Measurements from ENCODE around the gene PTPA.
"Not testable (repeated sequence)": the region's sequence is repeated elsewhere in the genome, so short reads cannot be mapped to it uniquely, and the experiment has no call there.

PTPA gene

DNA sequence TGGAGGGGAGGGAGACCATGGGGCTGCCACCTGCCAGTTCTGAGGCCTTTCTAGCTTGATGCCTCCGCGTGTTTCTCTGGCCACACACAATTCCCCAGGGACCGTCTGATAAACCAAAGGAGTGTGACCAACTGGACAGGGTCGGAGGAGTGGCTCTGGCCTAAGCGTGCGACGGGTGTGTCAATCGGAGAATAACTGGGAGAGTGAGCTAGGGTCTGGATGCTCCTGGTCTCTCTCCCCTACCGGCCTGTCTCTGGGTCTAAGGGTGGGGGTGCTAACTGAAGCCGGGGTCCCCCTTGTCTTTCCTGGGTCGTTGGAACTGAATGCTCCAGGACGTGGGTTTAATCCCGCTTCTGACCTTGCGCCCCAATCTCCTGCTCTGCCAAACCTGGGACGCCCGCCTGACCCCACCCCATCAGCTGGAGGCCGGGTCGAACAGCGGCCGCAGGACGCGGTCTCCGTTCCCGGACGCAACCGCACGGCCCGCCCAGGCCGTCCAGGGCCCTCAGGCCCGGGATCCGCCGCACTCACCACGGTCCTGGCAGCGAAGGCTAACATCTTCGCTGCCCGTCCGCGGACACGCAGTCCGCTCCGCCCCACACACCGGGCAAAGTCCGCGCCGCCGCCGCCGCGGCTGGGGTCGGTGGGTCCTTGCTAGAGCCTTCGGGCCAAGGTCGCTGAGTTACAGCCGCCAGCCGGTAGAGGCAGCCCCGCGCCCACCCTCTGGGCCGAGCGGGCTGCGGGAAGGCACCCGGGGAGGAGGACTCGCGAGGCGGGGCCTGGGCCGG is 1.1 kb upstream of the PTPA start:
- DNase-seq: peak; percentile 19

DNA sequence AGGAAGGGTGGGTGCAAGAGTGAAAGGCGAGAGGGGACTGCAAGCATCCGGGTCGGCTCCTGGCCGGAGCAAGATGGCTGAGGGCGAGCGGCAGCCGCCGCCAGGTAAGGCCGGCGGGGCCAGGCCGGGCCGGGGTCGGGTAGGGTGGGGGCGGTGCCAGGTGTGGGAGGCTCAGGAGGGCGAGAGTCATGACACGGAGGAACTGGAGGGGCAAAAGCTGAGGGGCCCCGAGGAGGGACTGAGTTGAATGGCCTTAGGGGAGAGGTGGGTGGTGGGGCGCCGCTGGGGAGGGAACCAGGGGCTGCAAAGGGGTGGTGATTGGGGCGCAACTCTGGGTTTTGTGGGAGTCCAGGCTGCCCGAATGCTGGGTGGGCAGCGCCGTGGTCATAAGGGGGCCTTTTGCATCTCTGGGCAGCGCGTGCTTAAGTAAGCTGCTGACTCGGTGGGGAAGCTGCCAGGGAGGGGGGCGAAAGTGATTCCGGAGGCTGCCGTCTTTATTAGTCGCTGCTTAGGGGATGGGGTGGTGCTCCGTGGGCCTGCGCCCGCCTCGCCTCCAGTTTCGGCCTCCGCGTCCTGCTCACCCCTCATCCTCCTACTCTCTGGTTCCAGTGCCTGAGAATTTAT is 425 bp downstream of the PTPA start:
- peak; percentile 13 for DNase-seq

DNA sequence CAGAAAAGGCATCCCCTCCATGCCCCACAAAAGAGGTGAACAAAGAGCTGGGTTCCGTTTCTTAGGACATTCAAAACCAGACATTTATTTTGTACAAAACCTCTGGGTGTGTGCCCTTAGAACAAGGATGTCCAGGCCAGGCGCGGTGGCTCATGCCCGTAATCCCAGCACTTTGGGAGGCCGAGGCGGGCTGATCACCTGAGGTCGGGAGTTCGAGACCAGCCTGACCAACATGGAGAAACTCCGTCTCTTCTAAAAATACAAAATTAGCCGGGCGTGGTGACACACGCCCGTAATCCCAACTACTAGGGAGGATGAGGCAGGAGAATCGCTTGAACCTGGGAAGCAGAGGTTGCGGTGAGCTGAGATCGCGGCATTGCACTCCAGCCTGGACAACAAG is 1.3 kb downstream of the PTPA start:
- not testable (repeated sequence) for DNase-seq

DNA sequence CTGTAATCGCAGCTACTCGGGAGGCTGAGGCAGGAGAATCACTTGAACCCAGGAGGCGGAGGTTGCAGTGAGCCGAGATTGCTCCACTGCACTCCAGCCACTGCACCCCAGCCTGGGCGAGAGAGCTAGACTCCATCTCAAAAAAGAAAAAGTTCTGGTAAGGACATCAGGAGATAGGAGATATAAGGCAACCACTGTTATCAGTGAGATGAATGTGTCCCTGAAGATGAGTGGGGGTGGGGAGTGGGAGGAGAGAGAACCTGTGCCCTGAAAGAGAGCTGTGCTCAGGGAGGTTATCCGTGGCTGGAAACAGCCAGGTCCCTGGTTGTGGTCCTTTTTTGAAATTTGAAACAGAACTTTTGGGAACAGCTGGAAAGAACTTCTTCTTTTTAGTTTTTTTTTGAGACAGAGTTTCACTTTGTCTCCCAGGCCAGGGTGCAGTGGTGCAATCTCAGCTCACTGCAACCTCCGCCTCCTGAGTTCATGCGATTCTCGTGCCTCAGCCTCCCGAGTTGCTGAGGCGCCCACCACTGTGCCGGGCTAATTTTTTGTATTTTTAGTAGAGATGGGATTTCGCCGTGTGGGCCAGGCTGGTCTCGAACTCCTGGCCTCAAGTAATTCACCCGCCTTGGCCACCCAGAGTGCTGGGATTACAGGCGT is 2.6 kb downstream of the PTPA start:
- no peak for DNase-seq

DNA sequence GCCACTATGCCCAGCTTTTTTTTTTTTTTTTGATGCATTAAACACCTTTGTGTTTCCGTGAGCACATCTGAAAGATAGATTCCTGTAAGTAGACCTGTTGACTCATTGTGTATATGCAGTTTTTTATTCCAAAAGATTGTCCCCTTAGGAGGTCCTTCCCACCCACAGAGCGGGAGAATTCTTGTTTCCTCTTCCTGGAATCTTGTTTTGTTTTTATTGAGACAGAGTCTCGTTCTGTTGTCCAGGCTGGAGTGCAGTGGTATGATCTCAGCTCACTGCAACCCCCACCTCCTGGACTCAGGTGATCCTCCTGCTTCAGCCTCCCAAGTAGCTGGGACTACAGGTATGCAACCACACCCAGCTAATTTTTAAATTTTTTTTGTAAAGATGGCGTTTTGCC is 7.6 kb downstream of the PTPA start:
- DNase-seq: no peak

DNA sequence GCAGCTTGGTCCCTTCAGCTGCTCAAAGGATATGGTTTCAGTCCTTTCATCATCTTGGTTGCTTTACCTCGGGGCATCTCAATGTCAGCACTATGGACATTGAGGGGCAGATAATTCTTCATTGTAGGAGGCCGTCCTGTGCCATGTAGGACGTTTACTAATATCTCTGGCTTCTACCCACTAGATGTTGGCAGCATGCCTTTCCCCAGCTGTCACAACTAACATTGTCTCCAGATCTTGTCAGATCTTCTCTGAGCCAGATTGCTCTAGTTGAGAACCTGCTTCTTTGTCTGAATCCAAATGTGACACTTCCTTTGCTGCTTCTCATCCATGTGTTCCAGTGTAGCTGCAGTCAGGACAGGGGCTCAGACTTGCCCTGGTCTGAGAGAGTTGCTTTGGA is 10.3 kb downstream of the PTPA start:
- no peak for DNase-seq

DNA sequence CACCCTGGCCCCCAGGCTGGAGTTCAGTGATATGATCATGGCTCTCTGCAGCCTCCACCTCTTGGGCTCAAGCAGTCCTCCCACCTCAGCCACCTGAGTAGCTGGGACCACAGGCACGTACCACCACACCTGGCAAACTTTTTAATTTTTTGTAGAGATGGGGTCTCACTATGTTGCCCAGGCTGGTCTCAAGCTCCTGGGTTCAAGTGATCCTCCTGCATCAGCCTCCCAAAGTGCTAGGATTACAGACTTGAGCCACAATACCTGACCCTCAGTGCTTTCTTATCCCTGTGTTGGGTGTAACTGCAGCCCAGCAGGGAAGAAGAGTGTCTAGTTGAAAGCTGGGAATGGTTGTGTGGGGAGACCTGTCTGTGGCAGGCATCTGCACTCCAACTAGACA is 10.9 kb downstream of the PTPA start:
- no peak for DNase-seq

DNA sequence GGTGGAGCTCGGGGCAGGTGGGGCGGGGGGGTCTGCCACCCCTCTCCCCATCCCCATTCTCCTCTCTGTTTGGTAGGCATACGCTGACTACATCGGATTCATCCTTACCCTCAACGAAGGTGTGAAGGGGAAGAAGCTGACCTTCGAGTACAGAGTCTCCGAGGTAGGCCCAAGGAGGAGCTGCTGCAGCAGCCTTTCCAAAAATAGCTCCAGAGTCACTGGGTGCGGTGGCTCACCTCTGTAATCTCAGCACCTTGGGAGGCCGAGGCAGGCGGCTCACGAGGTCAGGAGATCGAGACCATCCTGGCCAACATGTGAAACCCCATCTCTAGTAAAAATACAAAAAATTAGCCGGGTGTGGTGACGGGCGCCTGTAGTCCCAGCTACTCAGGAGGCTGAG is 11.8 kb downstream of the PTPA start:
- DNase-seq: not testable (repeated sequence)

DNA sequence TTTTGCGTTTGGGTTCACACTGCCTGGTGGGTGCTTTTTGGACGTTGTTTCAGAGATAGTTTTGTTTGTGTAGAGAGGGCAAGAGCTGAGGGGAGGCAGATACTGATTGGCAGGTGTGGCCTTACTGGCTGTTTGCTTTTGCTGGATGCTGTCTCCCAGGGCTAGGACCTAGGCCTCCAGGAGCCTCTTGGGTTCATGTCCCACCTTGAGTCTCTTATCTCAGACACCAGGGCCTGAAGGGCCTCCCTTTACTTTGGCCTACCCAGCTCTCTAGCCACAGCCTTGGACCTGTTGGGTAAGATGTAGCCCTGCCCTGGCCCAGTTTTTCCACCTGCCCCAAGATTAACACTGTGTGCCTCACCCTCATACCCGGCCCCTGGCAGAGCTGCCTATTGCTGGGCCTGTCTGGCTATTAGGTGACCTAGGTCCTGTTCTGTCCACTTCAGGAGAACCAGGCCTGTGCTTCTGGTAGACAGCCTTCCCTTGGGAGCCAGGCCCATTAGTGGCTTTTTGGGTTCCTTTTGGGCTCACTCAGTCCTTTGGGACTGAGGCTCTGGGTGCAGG is 13.4 kb downstream of the PTPA start:
- DNase-seq: no peak

DNA sequence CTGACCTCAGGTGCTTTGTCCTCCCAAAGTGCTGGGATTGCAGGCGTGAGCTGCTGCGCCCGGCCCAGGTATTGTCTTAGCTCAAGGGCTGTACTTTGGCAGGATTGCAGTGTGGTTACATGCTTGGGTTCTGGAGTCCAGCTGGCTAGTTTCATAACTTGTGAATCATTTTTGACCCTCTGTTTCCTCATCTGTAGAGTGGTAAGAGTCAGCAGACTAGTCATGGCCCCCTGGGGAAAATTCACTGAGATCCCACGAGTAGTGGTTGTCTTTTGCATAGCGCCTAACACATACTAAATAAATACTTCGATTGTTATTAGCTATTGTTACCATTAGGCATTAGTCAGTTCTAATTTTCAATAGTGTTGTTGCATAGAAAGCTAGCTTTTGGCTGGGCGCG is 14.3 kb downstream of the PTPA start:
- peak; percentile 93 for DNase-seq

DNA sequence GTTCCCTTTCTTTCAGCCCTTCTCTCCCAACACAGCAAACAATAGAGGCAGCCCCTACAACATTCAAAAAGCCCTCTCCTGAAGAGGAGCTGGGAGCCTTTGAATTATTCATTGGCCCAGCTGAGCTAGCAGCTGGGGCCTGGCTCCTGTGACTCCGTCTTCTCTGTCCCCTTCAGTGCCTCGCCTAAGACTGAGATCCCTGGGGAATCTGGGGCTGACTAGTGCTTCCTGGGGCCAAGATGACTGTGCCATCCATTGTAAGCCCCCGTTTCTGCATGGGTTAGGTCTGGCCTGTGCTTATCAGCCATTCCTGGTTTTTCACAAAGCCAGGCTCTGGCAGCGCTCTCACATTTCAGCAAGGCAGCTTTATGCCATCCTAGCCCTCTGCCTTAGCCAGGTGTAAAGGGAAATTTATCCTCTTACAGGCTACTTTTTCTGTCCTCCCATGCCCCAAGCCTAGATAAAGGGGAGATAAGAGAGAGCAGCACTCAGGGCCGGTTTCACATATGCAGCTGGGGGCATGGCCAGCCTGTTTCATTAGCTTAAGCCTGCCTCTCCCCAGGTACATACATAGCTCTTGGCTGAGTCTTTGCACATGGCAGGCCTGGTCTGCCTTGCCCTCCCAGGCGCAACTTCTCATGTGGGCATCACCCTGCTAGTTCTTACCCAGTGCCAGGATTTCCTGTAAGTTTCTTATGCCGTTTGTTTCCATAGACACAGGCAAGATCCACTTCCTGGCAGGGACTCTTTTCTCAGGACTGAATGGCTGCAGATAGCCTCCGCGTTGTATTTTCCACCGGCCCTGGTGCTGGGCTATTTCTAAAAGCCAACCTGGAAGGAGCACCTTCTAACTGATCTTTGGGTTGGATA is 15.8 kb downstream of the PTPA start:
- no peak for DNase-seq

DNA sequence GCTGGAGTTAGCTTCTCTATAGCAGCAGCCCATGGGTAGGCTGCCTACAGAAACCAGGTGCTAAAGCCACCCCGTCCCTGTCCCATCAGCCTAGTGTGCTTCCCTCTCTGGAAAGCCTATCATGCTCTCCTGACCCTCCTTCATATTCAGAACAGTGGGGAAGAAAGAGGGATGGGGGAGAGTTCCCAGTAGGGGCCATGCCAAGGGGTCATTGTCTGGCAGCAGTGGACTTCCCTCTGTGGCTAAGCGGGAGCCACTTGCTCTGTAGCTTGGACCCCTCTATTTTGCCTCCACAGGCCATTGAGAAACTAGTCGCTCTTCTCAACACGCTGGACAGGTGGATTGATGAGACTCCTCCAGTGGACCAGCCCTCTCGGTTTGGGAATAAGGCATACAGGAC is 17.5 kb downstream of the PTPA start:
- no peak for DNase-seq

DNA sequence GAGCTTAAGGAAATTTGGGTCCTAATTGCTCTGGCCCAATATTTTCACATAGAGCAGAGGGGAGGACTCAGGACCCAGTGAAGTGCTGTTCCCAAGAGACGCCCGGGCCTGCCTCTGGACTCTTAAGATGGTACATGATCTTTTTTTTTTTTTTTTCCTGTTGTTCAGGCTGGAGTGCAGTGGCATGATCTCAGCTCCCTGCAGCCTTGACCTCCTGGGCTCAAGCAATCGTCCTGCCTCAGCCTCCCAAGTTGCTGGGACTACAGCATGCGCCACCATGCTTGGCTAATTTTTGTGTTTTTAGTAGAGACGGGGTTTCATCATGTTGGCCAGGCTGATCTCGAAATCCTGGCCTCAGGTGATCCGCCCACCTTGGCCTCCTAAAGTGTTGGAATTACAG is 19.1 kb downstream of the PTPA start:
- DNase-seq: not testable (repeated sequence)

DNA sequence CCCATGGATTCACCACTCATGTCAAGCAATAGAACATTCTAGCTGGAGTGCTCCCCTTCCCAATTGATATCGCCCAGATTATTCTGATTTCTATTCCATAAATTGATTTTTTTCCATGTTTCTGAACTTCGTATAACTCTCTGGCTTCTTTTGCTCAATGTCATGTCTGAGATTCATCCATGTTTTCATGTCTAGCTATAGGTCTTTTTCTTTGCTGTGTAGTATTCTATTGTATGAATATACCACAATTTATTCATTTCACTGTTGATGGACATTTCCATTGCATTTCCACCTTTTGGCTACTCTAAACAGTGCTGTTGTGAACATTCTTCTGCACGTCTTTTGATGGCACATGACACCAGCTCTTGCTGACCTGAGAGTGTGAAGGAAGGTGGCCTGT is 19.6 kb downstream of the PTPA start:
- DNase-seq: no peak

DNA sequence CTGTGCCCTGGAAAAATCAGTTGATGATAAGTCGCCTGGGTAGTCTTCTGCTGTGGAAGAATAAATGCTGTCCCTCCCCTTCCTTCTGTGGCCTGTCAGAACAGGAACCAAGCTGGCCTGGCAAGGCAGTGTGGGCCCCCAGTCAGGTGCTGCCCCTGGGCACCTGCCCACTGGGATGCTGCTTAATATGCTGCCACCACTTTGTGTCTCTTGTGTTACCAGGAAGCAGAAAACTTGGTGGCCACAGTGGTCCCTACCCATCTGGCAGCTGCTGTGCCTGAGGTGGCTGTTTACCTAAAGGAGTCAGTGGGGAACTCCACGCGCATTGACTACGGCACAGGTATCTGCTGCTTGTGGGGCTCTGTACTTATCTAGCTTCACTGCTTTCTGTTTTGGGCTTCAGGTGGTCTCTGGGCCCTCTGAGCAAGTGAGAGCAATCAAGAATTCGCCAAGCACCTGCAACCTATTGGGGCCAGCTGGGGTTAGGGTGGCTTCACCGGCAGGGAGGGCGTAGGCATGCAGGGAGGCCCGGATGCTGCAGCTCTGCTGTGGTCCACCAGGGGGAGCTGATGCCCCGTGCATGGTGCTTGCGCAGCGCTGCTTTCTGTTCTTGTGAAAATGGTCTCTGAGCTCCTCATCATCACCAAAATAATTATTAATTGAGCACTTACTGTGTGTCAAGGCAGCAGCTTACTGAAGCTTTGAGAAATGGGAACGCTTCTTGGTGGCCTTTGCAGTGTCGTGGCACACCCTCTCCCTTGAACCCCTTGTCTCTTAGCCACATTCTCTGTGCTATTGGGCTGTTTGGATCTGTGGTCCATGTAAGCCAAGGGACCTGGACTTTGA is 20.3 kb downstream of the PTPA start:
- DNase-seq: peak; percentile 54

DNA sequence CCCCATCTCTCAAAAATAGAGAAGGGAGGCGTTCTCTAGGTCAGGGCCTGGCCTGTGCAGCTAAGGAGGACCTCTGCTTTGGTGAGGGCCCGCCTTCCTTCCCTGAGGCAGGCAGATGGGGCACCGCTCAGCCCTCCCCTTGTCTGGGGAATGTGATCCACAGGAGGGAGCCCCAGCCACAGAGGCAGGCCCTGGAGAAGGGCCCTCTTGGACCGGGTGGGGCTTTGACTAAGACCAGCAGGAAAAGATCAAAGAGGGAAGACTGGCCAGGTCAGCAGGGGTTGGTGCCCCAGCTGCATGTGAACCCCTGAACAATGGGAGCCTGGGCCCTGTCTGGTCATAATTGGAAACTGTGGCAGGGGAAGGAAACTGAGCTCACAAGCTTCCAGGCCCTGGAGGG is 21.9 kb downstream of the PTPA start:
- DNase-seq: no peak

DNA sequence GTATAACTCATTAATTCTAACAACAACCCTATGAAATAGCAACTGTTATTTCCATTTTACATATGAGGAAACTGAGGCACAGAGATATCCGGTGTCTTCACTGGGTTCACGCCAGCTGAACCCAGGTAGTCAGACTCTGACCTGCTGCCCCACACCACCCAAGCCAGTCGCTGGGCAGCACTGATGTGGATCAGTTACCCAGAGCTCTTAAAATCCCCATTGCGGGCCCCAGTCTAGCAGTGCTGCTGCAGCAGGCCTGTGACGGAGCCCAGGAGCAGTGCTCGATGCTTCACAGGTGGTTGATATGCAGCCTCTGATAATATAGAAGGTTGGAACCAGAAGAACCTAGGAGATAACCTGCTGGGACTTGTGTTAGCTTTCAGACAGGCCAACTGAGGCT is 24.3 kb downstream of the PTPA start:
- DNase-seq: no peak

DNA sequence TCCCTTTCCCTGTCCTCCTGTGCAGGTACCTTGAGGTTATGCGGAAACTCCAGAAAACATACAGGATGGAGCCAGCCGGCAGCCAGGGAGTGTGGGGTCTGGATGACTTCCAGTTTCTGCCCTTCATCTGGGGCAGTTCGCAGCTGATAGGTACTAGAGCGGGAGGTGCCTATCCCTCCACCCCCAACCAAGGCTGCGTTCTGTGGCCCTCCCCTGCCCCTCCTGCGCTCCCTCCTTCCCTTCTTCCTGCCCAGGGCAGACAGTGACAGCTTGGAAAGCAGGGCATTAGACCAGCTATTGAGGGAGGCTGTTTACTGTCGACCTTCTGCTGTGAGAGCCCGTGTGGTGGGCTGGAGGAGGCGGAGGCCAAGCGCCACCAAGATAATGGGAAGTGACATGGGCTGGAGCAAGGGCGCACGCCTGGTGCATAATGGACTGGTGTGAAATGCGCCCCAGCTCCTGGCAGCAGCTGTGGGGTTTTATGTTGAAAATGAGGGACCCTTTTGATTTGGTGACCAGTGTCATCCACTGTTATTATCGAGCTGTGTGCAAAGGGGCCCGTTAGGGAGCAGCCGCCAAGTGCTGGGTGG is 25.3 kb downstream of the PTPA start:
- DNase-seq: no peak

DNA sequence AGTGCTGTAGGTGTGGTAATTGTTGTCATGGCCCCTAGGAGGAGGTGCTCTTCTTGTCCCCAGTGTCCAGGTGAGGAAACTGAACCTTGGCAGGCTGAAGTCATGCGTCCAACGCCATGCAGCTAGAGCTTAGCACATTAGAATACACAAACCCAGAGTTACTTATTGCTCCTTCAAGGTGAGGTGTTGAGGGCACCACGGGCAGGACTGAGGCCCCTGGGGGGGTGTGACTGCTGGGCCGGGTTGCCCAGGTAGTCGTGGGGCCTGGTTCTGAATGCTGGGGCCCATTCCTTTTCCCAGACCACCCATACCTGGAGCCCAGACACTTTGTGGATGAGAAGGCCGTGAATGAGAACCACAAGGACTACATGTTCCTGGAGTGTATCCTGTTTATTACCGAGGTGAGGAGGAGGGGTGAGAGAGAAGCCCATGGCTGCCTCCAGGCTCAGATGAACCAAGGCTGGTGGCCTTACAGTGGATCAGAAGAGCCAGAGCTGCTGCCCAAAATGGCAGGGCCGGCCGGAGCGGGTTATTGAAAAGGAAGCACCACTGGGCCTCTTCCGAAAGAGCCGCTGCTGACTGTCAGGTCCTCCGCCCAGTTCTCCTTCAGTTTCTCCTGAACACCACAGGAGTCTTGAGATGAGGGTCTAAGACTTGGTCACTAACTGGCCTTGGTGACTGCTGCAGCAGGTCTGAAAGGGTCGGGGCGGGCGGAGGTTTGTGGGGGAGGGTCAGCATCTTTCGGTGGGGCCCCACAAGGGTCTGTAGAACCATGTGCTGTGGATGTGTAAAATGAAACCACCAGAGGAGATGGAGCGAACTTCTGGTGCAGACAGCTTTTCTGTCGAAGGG is 26.3 kb downstream of the PTPA start:
- no peak for DNase-seq

DNA sequence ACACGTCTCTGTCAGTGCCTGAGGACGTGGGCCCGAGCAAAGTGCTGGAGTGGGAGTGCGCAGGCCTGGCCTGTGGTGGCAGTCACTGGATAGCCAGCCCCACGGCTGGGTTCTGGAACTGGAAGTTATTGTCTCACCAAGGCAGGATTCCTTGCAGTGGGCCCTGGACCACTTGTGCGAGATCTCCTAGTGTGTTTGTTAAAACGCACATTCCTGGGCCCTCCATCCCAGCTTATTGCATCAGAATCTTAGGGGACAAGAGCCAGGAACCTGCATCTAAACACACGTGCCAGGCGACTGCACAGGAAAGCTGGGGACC is 26.9 kb downstream of the PTPA start:
- no peak for DNase-seq
